PFSK-1 (cell line): ENCODE data around the gene PATE4.

ENCODE experiments used
- POLR2AphosphoS5 ChIP-seq: IDR thresholded peaks from 2 replicates; pipeline ENCODE4 v1.6.1; 2012; ENCODE audit warnings: low read depth, mild to moderate bottlenecking, control low read depth, low read length, moderate library complexity
- TAF1 ChIP-seq: IDR thresholded peaks from 2 replicates; pipeline ENCODE4 v1.6.1; 2012; ENCODE audit warnings: low read length, control low read depth, borderline replicate concordance; ENCODE audit not compliant: insufficient read depth
- TF ChIP-seq, protein P1 (sequence below), 2 experiments: IDR thresholded peaks; 2 replicates each; pipeline versions ENCODE4 v1.6.1 to v1.8.0; 2011 to 2012; ENCODE audit warnings: low read depth in 2 of 2, low read length in 2 of 2, control low read depth in 1 of 2, inconsistent platforms in 1 of 2, mild to moderate bottlenecking in 1 of 2, moderate library complexity in 1 of 2; ENCODE audit not compliant: insufficient read depth in 1 of 2

DNA sequence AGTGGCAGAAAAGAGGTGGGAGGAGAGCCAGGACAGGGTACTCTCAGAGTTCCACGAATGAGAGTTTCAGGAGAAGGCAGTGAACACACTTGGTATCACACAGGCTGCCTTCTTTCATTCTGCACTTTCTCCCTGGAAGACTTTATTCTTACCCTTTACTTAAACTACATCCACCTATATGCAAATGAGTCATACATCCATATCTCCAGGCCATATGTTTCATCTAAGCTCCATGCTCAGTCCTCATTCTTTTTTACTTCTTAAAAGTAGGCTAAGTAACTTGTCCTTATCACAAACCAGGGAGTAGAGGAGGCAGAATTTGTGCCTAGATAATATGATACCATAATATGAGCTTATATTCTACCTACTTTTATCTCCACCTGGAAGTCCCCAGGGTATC, 48.2 kb downstream of the PATE4 start:
- TF ChIP-seq POLR2AphosphoS5 (no peak), TAF1 (no peak)
- TF ChIP-seq, protein P1, sequence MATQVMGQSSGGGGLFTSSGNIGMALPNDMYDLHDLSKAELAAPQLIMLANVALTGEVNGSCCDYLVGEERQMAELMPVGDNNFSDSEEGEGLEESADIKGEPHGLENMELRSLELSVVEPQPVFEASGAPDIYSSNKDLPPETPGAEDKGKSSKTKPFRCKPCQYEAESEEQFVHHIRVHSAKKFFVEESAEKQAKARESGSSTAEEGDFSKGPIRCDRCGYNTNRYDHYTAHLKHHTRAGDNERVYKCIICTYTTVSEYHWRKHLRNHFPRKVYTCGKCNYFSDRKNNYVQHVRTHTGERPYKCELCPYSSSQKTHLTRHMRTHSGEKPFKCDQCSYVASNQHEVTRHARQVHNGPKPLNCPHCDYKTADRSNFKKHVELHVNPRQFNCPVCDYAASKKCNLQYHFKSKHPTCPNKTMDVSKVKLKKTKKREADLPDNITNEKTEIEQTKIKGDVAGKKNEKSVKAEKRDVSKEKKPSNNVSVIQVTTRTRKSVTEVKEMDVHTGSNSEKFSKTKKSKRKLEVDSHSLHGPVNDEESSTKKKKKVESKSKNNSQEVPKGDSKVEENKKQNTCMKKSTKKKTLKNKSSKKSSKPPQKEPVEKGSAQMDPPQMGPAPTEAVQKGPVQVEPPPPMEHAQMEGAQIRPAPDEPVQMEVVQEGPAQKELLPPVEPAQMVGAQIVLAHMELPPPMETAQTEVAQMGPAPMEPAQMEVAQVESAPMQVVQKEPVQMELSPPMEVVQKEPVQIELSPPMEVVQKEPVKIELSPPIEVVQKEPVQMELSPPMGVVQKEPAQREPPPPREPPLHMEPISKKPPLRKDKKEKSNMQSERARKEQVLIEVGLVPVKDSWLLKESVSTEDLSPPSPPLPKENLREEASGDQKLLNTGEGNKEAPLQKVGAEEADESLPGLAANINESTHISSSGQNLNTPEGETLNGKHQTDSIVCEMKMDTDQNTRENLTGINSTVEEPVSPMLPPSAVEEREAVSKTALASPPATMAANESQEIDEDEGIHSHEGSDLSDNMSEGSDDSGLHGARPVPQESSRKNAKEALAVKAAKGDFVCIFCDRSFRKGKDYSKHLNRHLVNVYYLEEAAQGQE (IDR thresholded peaks at IDR 0.05; ENCODE audit: insufficient read depth in 1 of 2, low read depth in 2 of 2, low read length in 2 of 2): no peak
